GM06990 (cell line): ENCODE measurements around the gene THOP1.

ENCODE experiments used
- DNase-seq: peaks from one replicate; pipeline ENCODE4 v3.0.0-alpha.2; 2011; ENCODE audit not compliant: insufficient read length; ENCODE audit errors: extremely low read depth
- H3K27me3 ChIP-seq: replicated peaks from 2 replicates; pipeline ENCODE4 v1.6.0; 2011; ENCODE audit warnings: low read length; ENCODE audit not compliant: control insufficient read depth, insufficient read depth
- H3K36me3 ChIP-seq: 2 replicates; pipeline ENCODE4 v1.5.1; 2011; ENCODE audit warnings: low read length; ENCODE audit not compliant: control insufficient read depth, insufficient read depth
- H3K4me3 ChIP-seq: replicated peaks from 2 replicates; pipeline ENCODE4 v1.5.1; 2011; ENCODE audit warnings: low read depth, mild to moderate bottlenecking, control low read depth, low read length
- TF ChIP-seq, protein P1 (sequence below): IDR thresholded peaks from 2 replicates; pipeline ENCODE4 v1.5.1; 2011; ENCODE audit warnings: low read length, control low read depth, mild to moderate bottlenecking, inconsistent platforms; ENCODE audit not compliant: insufficient read depth, poor library complexity, severe bottlenecking

Gene THOP1

GRCh38 chr19:2804156-2805004 is 19.1 kb downstream of the THOP1 start:
- TF ChIP-seq, protein P1, sequence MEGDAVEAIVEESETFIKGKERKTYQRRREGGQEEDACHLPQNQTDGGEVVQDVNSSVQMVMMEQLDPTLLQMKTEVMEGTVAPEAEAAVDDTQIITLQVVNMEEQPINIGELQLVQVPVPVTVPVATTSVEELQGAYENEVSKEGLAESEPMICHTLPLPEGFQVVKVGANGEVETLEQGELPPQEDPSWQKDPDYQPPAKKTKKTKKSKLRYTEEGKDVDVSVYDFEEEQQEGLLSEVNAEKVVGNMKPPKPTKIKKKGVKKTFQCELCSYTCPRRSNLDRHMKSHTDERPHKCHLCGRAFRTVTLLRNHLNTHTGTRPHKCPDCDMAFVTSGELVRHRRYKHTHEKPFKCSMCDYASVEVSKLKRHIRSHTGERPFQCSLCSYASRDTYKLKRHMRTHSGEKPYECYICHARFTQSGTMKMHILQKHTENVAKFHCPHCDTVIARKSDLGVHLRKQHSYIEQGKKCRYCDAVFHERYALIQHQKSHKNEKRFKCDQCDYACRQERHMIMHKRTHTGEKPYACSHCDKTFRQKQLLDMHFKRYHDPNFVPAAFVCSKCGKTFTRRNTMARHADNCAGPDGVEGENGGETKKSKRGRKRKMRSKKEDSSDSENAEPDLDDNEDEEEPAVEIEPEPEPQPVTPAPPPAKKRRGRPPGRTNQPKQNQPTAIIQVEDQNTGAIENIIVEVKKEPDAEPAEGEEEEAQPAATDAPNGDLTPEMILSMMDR: no peak
- DNase-seq: no peak
- no peak overlapping the region for H3K4me3 ChIP-seq
- no peaks in the 10 kb centered on the region for H3K27me3 ChIP-seq
- H3K36me3 ChIP-seq: peaks cover 49% of the 10 kb centered on the region

DNA sequence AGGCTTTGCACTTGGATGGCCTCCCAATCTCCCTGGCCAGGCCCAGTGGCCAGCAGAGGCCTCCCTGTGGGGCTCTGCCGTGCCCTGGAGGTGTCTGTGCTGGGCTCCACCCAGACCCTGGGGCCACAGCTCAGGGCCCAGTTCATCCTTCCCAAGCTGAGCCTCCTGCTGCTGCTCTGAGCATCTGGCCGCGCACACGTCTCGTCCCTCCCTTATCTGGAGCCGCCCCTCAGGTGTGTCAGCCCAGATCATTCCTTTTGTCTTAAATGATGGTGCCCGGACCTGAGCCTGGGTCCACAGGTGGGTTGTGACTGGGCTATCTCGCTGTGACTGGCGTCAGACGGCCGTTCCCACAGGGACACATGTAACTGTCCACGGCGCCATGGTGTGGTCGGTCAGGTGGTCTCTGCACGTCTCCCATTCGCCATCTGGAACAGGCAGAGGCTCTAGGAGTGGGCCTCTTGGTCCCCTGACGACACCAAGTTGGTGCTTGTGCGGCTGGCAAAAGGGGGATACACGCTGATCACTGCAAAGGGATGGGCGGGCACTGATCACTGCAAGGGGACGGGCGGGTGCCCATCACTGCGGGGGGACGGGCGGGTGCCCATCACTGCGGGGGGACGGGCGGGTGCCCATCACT is 20.1 kb downstream of the THOP1 start:
- TF ChIP-seq, protein P1: no peak
- no peak for DNase-seq
- Histone ChIP-seq H3K4me3 (no peak overlapping the region), H3K36me3 (peaks cover 57% of the 10 kb centered on the region), H3K27me3 (no peaks in the 10 kb centered on the region)

GRCh38 chr19:2805991-2806649 is 20.8 kb downstream of the THOP1 start:
- Histone ChIP-seq H3K27me3 (no peaks in the 10 kb centered on the region), H3K36me3 (peaks cover 57% of the 10 kb centered on the region), H3K4me3 (no peak overlapping the region)
- TF ChIP-seq, protein P1: no peak
- no peak for DNase-seq

DNA sequence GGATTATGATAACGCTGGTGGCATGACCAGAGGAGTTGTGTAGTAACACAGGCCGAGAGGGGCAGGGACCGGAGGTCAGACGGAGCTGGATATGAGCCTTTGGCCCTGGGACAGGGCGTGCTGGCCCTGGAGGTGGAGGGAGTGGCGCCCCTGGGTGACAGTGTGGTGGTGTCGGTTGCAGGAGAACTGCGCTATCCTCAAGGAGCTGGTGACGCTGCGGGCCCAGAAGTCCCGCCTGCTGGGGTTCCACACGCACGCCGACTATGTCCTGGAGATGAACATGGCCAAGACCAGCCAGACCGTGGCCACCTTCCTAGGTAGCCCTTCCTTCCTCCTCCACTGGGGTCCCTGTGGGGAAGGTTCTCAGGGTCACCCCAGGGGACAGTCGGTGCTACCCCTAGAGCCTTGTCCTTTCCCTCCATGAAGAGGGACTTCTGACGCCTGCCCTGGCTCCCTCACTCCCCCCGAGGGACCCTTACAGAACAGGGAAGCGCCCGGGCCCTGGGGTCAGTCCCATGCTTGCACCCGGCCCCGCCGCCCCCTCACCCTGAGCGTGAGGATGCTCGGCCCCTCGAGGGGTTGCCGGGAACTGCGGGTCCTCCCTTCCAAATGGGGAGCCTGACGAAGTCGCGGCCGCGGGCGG is 21.6 kb downstream of the THOP1 start:
- no peak for DNase-seq
- H3K27me3 ChIP-seq: no peaks in the 10 kb centered on the region
- no peak overlapping the region for H3K4me3 ChIP-seq
- peaks cover 57% of the 10 kb centered on the region for H3K36me3 ChIP-seq
- TF ChIP-seq, protein P1: no peak

GRCh38 chr19:2807379-2808128 is 22.3 kb downstream of the THOP1 start:
- H3K36me3 ChIP-seq: peaks cover 57% of the 10 kb centered on the region
- DNase-seq: no peak

More at GRCh38 chr19:2807379-2808128, 22.3 kb downstream of the THOP1 start:
- Histone ChIP-seq H3K27me3 (no peaks in the 10 kb centered on the region), H3K4me3 (no peak overlapping the region)
- TF ChIP-seq, protein P1: no peak
